Kidney (tissue), 14 donors: ENCODE results near the gene NFATC4. TPM values are rescaled to one million over a fixed set of nuclear protein-coding genes. Genes with fewer than 3 reads are reported as not detected.

Experiments
- DNase-seq, 5 donors: peaks; one replicate each; pipeline ENCODE4 v3.0.0-alpha.2; 2013 to 2020
- FAIRE-seq: peaks from 2 replicates; lab custom pipeline; 2012; peaks lifted over from hg19 to GRCh38; lab: Jason Lieb, UNC
- H3K27ac ChIP-seq, 2 donors: one replicate each; pipeline ENCODE4 v1.7.0; 2013; ENCODE audit warnings: low read depth in 2 of 2, low read length in 2 of 2, inconsistent platforms in 1 of 2
- H3K27me3 ChIP-seq: one replicate; pipeline ENCODE4 v1.7.1; 2013; ENCODE audit warnings: low read length, inconsistent platforms; ENCODE audit not compliant: control insufficient read depth, insufficient read depth
- H3K36me3 ChIP-seq, 3 donors: one replicate each; pipeline versions ENCODE4 v1.7.0 to v1.7.1; 2013; ENCODE audit warnings: low read length in 3 of 3, control low read depth in 1 of 3, inconsistent platforms in 1 of 3; ENCODE audit not compliant: insufficient read depth in 3 of 3, control insufficient read depth in 2 of 3
- H3K4me1 ChIP-seq, 3 donors: one replicate each; pipeline versions ENCODE4 v1.7.0 to v1.7.1; 2013; ENCODE audit warnings: low read length in 3 of 3, inconsistent platforms in 1 of 3, low read depth in 1 of 3; ENCODE audit not compliant: control insufficient read depth in 2 of 3, insufficient read depth in 2 of 3
- H3K4me3 ChIP-seq, 3 donors: one replicate each; pipeline versions ENCODE4 v1.7.0 to v1.8.1; 2013; ENCODE audit warnings: low read length in 3 of 3, control low read depth in 1 of 3, inconsistent platforms in 1 of 3
- H3K9ac ChIP-seq, 3 donors: one replicate each; pipeline versions ENCODE4 v1.7.0 to v1.7.1; 2013; ENCODE audit warnings: low read length in 3 of 3, control low read depth in 1 of 3, inconsistent platforms in 1 of 3
- H3K9me3 ChIP-seq, 3 donors: one replicate each; pipeline versions ENCODE4 v1.7.0 to v1.7.1; 2013; ENCODE audit warnings: low read length in 3 of 3, control low read depth in 1 of 3, inconsistent platforms in 1 of 3; ENCODE audit not compliant: control insufficient read depth in 2 of 3, insufficient read depth in 1 of 3
- intact Hi-C: fragments of 100-400 bp; cut with DNase I; formaldehyde crosslinking; loops from one replicate; pipeline ENCODE4 v1.11.1; 2022
- polyA plus RNA-seq: library from polyadenylated mRNA; stranded (reverse); fragments of 350-450 nt; fragmentation: Illumina TruSeq; extraction: RNeasy Lipid Tissue Mini Kit (QIAGEN cat#74804); gene quantifications from one replicate; pipeline ENCODE4 v1.2.3, GENCODE V29; 2014; ENCODE audit warnings: low read depth, low replicate concordance; ENCODE audit not compliant: insufficient read depth
- total RNA-seq: library from RNA; stranded (reverse); fragmentation: NEBNext Ultra II Directional; extraction: Animal tissue kit (Norgen Biotek cat#: 25700); gene quantifications from one replicate; pipeline ENCODE4 v1.2.1, GENCODE V29; 2021
- TF ChIP-seq, protein P1 (sequence below): IDR thresholded peaks from 3 replicates; pipeline ENCODE4 v1.5.1; 2012; ENCODE audit warnings: mild to moderate bottlenecking, moderate library complexity, borderline replicate concordance; ENCODE audit not compliant: insufficient read depth; ENCODE audit errors: extremely low read depth
- donor health status: control.
- donor health status: control.
- donor health status: control.
- donor health status: control.
- donor health status: control.
- donor health status: DM: yes; HTN: yes; CAD: no.
- donor health status: Normal renal cell carcinoma (clear cell type).

NFATC4 gene
- total and polyA plus RNA-seq, 2 donors from 2014 or later = 38.9 to 45.3 TPM

DNA sequence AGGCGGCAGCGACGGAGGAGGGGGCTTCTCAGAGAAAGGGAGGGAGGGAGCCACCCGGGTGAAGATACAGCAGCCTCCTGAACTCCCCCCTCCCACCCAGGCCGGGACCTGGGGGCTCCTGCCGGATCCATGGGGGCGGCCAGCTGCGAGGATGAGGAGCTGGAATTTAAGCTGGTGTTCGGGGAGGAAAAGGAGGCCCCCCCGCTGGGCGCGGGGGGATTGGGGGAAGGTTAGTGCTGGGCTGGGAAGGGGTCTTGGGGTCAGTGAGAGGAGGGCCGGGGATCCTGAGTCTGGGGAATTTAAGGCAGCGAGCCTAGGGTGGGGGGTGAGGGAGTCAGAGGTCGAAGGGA, 203 bp downstream of the NFATC4 start:
- H3K36me3 ChIP-seq = no peaks in the 10 kb centered on the region
- FAIRE-seq (no peak), DNase-seq (peak in 1 of 5 donors; percentile 53)
- peak overlapping the region in 2 of 3 donors; percentile 53 to 72 for H3K4me3 ChIP-seq
- peaks cover 3 to 12% (median 5%) of the 10 kb centered on the region in 3 donors for H3K4me1 ChIP-seq
- H3K9ac ChIP-seq = peak overlapping the region in 2 of 3 donors; percentile 1 to 58
- peak overlapping the region; percentile 62 to 65 for H3K27ac ChIP-seq
- H3K9me3 ChIP-seq = no peaks in the 10 kb centered on the region
- intact Hi-C loops = no loop called here
- no peaks in the 10 kb centered on the region for H3K27me3 ChIP-seq
- TF ChIP-seq, protein P1, sequence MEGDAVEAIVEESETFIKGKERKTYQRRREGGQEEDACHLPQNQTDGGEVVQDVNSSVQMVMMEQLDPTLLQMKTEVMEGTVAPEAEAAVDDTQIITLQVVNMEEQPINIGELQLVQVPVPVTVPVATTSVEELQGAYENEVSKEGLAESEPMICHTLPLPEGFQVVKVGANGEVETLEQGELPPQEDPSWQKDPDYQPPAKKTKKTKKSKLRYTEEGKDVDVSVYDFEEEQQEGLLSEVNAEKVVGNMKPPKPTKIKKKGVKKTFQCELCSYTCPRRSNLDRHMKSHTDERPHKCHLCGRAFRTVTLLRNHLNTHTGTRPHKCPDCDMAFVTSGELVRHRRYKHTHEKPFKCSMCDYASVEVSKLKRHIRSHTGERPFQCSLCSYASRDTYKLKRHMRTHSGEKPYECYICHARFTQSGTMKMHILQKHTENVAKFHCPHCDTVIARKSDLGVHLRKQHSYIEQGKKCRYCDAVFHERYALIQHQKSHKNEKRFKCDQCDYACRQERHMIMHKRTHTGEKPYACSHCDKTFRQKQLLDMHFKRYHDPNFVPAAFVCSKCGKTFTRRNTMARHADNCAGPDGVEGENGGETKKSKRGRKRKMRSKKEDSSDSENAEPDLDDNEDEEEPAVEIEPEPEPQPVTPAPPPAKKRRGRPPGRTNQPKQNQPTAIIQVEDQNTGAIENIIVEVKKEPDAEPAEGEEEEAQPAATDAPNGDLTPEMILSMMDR = no peak

DNA sequence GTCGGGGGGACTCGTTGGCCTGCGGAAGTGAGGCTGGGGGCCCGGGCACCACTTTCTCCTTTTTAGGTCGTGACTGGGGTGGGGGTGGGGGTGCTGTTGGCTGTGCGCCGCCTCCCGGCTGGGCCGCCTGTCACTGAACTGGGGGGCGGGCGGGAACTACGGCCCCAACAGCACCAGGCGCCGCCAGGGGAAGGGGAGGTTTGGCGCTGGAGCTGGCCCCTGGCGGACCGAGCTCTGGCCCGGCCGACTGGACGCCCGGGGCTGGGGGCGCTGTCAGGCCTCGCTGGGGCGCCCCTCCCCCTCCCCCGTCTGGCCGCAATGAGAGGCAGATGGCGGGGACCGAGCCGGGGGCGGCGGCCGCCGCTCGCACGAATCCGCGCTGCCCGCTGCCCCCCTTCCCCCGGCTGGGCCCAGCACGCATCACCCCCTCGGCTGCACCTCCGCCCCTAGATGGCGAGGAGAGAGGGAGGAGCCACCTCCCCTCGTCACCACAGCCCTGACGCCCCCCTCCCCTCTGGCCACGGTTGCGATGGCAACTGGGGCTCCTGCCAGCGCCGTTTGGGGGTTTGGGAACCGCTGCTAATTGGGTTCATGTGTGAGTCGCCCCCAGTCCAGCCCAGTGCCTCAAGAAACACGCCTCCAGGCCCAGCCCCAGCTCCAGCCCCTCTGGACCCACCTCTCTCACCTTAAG, 723 bp downstream of the NFATC4 start:
- peak overlapping the region in 2 of 3 donors; percentile 16 to 58 for H3K9ac ChIP-seq
- no peaks in the 10 kb centered on the region for H3K27me3 ChIP-seq
- FAIRE-seq = no peak
- H3K4me1 ChIP-seq = peaks cover 3 to 12% (median 5%) of the 10 kb centered on the region in 3 donors
- TF ChIP-seq, protein P1 = no peak
- no peaks in the 10 kb centered on the region for H3K36me3 ChIP-seq
- no peaks in the 10 kb centered on the region for H3K9me3 ChIP-seq
- H3K27ac ChIP-seq = peak overlapping the region; percentile 62 to 65
- intact Hi-C loops = no loop called here
- peak overlapping the region in 2 of 3 donors; percentile 53 to 72 for H3K4me3 ChIP-seq
- DNase-seq = peak; percentile 86 to 95 (median 89)

DNA sequence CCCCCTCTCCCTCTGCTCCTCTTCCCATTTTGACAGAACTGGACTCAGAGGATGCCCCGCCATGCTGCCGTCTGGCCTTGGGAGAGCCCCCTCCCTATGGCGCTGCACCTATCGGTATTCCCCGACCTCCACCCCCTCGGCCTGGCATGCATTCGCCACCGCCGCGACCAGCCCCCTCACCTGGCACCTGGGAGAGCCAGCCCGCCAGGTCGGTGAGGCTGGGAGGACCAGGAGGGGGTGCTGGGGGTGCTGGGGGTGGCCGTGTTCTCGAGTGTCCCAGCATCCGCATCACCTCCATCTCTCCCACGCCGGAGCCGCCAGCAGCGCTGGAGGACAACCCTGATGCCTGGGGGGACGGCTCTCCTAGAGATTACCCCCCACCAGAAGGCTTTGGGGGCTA, 1.5 kb downstream of the NFATC4 start:
- Histone ChIP-seq H3K27ac (peak overlapping the region in 1 of 2 donors; percentile 65), H3K36me3 (no peaks in the 10 kb centered on the region), H3K4me3 (peak overlapping the region in 2 of 3 donors; percentile 34 to 72), H3K9me3 (no peaks in the 10 kb centered on the region), H3K4me1 (peaks cover 3 to 12% (median 5%) of the 10 kb centered on the region in 3 donors), H3K27me3 (no peaks in the 10 kb centered on the region), H3K9ac (no peak overlapping the region)
- TF ChIP-seq, protein P1 = no peak
- peak in 2 of 5 donors; percentile 68 to 80 for DNase-seq
- no peak for FAIRE-seq
- intact Hi-C loops = no loop called here
